ENCODE results near the gene REM1. TPM values are rescaled to one million over a fixed set of nuclear protein-coding genes. Genes with fewer than 3 reads are reported as not detected.

REM1 gene
- total RNA-seq, 4 donors from 2014 or later: 0.80 to 1.8 (median 1.3) TPM; not detected in 1

DNA sequence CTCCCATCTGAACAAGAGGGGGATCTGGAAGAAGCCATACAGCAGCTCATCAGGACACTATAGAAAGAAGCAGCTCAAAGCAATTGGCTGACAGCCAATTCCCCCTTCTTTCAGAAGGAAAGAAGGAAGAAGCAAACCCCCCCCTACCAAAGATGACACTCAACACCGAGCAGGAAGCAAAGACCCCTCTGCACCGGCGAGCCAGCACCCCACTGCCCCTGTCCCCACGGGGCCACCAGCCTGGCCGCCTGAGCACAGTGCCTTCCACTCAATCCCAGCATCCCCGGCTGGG lies 1.2 kb downstream of the REM1 start:
- in situ Hi-C loops (cut with MboI; ENCODE audit: low pct_ligation_motif_present in 1 of 4, low pct_unique_long_range_greater_than_20kb in 1 of 4, low sequenced_read_pairs in 3 of 4): no loop called here
- peak overlapping the region; percentile 41 to 75 (median 63) for H3K27ac ChIP-seq
- peak overlapping the region in 1 of 4 donors; percentile 3 for H3K4me3 ChIP-seq
- H3K36me3 ChIP-seq: no peaks in the 10 kb centered on the region
- 85% methylated on average over 6 of the region's 6 CpGs; no CpG with 5 or more reads in 1 of the 2 donors for WGBS, 2 donors (ENCODE audit: low coverage in 1 of 2)
- H3K9me3 ChIP-seq: no peaks in the 10 kb centered on the region
- no peak for DNase-seq
- peaks cover 0 to 10% (median 3%) of the 10 kb centered on the region in 4 donors for H3K4me1 ChIP-seq
- TF ChIP-seq POLR2AphosphoS5 (IDR thresholded peaks at IDR 0.05): no peak
- H3K27me3 ChIP-seq: peaks cover 21% of the 10 kb centered on the region
- intact Hi-C loops (cut with DNase I; ENCODE audit: low total_unique reads): no loop called here

DNA sequence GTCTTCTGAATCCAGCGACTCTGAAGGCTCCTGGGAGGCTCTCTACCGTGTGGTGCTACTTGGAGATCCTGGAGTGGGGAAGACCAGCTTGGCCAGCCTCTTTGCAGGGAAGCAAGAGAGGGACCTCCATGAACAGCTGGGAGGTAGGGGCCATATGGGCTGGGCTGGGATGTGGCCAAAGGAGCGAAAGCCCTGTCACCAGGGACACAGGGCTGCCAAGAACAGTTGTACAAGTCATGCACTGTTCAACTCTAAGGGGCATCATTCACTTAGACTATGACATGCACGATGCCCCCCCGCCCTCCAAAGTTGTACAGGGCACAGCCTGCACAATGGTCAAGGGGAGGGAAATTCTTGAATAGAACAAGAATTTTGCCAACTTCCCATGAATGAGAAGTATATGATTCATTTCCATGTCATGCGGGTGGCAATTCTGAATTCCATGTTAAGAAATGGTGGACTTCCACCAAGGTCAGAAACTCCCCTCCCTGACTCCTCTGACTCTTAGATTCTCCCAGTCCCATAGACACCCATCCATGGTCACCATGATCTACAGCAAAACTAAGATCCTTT lies 1.6 kb downstream of the REM1 start:
- no peak for TF ChIP-seq POLR2A (IDR thresholded peaks at IDR 0.05)
- no peak for TF ChIP-seq POLR2AphosphoS5 (IDR thresholded peaks at IDR 0.05)
- TF ChIP-seq CTCF (IDR thresholded peaks at IDR 0.05): no peak
- no peak for TF ChIP-seq EP300 (IDR thresholded peaks at IDR 0.05; ENCODE audit: low read depth)
- H3K36me3 ChIP-seq: no peaks in the 10 kb centered on the region
- peaks cover 21% of the 10 kb centered on the region for H3K27me3 ChIP-seq
- in situ Hi-C loops (cut with MboI; ENCODE audit: low pct_ligation_motif_present in 1 of 4, low pct_unique_long_range_greater_than_20kb in 1 of 4, low sequenced_read_pairs in 3 of 4) (no loop called here), intact Hi-C loops (cut with DNase I; ENCODE audit: low total_unique reads) (no loop called here)
- H3K9me3 ChIP-seq: no peaks in the 10 kb centered on the region
- no peak for DNase-seq
- H3K4me3 ChIP-seq: peak overlapping the region in 1 of 4 donors; percentile 3
- WGBS, 2 donors (ENCODE audit: low coverage in 1 of 2): 85% methylated on average over 6 of the region's 6 CpGs; no CpG with 5 or more reads in 1 of the 2 donors
- H3K4me1 ChIP-seq: peaks cover 0 to 10% (median 3%) of the 10 kb centered on the region in 4 donors
- peak overlapping the region in 3 of 4 donors; percentile 57 to 75 (median 69) for H3K27ac ChIP-seq

DNA sequence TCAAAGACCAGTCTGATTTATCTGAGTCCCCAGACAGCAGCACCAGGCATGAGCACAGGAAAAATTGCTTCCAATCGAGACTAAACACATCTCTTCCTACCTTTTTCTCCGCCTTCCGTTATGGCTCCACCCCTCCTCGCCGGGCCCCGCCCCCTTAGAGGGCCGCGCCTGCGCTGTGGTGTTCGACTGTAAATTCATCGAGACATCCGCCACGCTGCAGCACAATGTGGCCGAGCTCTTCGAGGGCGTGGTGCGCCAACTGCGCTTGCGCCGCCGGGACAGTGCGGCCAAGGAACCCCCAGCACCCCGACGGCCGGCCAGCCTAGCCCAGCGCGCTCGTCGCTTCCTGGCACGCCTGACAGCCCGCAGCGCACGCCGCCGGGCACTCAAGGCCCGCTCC lies 8.9 kb downstream of the REM1 start:
- TF ChIP-seq POLR2AphosphoS5 (IDR thresholded peaks at IDR 0.05): no peak
- no peak for TF ChIP-seq EP300 (IDR thresholded peaks at IDR 0.05; ENCODE audit: low read depth)
- no peak for TF ChIP-seq CTCF (IDR thresholded peaks at IDR 0.05)
- no peak for TF ChIP-seq POLR2A (IDR thresholded peaks at IDR 0.05)
- in situ Hi-C loops (cut with MboI; ENCODE audit: low pct_ligation_motif_present in 1 of 4, low pct_unique_long_range_greater_than_20kb in 1 of 4, low sequenced_read_pairs in 3 of 4) (no loop called here), intact Hi-C loops (cut with DNase I; ENCODE audit: low total_unique reads) (no loop called here)
- Histone ChIP-seq H3K9me3 (no peaks in the 10 kb centered on the region), H3K36me3 (no peaks in the 10 kb centered on the region), H3K27ac (peak overlapping the region in 3 of 4 donors; percentile 65 to 77 (median 67)), H3K4me3 (no peak overlapping the region), H3K27me3 (peaks cover 8% of the 10 kb centered on the region), H3K4me1 (peaks cover 0 to 5% (median 0%) of the 10 kb centered on the region in 4 donors)
- no peak for DNase-seq
- WGBS, 2 donors (ENCODE audit: low coverage in 1 of 2): 13 to 69% methylated on average over 1 to 36 of the region's 36 CpGs

GRCh38 chr20:31485450-31486339 lies 10.6 kb downstream of the REM1 start:
- peak; percentile 44 for DNase-seq
- in situ Hi-C loops (cut with MboI; ENCODE audit: low pct_ligation_motif_present in 1 of 4, low pct_unique_long_range_greater_than_20kb in 1 of 4, low sequenced_read_pairs in 3 of 4) (no loop called here), intact Hi-C loops (cut with DNase I; ENCODE audit: low total_unique reads) (no loop called here)
- peaks cover 8% of the 10 kb centered on the region for H3K27me3 ChIP-seq
- peak overlapping the region; percentile 65 to 77 (median 67) for H3K27ac ChIP-seq
- no peak for TF ChIP-seq EP300 (IDR thresholded peaks at IDR 0.05; ENCODE audit: low read depth)
- peak; percentile 15 for TF ChIP-seq POLR2A (IDR thresholded peaks at IDR 0.05)
- H3K4me1 ChIP-seq: peaks cover 0 to 5% (median 0%) of the 10 kb centered on the region in 4 donors
- H3K4me3 ChIP-seq: peak overlapping the region in 1 of 4 donors; percentile 21
- 20% methylated on average over 30 of the region's 31 CpGs; no CpG with 5 or more reads in 1 of the 2 donors for WGBS, 2 donors (ENCODE audit: low coverage in 1 of 2)
- H3K9me3 ChIP-seq: no peaks in the 10 kb centered on the region
- no peaks in the 10 kb centered on the region for H3K36me3 ChIP-seq

DNA sequence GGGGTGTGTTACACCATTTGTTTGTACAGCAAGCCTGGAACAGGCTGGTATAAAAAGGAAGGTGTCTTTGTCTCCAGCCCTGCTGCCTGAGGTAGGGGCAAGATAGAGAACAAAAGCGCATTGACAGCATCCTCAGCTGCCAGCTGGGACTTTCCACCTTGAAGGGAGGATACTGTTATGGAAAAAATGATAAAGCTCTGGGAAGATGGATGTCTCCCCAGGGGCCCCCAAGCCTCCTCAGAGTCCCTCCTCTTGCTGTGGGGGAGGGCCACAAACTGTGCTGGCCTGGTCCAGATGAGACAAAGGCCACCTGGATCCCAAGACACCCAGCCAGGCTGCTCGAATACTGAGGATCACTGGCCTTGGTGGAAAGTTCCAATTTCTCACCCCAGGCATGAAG lies 13.0 kb downstream of the REM1 start:
- peaks cover 0 to 5% (median 0%) of the 10 kb centered on the region in 4 donors for H3K4me1 ChIP-seq
- intact Hi-C loops (cut with DNase I; ENCODE audit: low total_unique reads) (no loop called here), in situ Hi-C loops (cut with MboI; ENCODE audit: low pct_ligation_motif_present in 1 of 4, low pct_unique_long_range_greater_than_20kb in 1 of 4, low sequenced_read_pairs in 3 of 4) (no loop called here)
- TF ChIP-seq EP300 (IDR thresholded peaks at IDR 0.05; ENCODE audit: low read depth) (no peak), CTCF (IDR thresholded peaks at IDR 0.05) (no peak), POLR2AphosphoS5 (IDR thresholded peaks at IDR 0.05) (no peak)
- H3K27me3 ChIP-seq: peaks cover 8% of the 10 kb centered on the region
- peak overlapping the region in 2 of 4 donors; percentile 9 to 47 for H3K27ac ChIP-seq
- H3K4me3 ChIP-seq: no peak overlapping the region
- WGBS, 2 donors (ENCODE audit: low coverage in 1 of 2): 47% methylated on average over 2 of the region's 2 CpGs; no CpG with 5 or more reads in 1 of the 2 donors
- no peak for DNase-seq
- H3K9me3 ChIP-seq: no peaks in the 10 kb centered on the region
- H3K36me3 ChIP-seq: no peaks in the 10 kb centered on the region

All from transverse colon (tissue), 4 donors.